HG03520 (cell line): ENCODE results near the gene SPG11.
A peak's percentile ranks its signal among the peaks of the same experiment; 100 is the strongest.
"Not testable (repeated sequence)": the region's sequence is repeated elsewhere in the genome, so short reads cannot be mapped to it uniquely, and the experiment has no call there.

Experiments used
- ATAC-seq: cut with Tn5 transposase; IDR thresholded peaks from one replicate; pipeline ENCODE4 v1.9.1; 2021; ENCODE audit warnings: mild to moderate bottlenecking, moderate library complexity; ENCODE audit not compliant: unreplicated experiment

The SPG11 gene

GRCh38 chr15:44663410-44664308 lies at the start of gene SPG11:
SPG11 (minus strand) TSS chr15:44663662; CDS start chr15:44663647, 15 bp downstream.
- peak; percentile 63 for ATAC-seq

- no peak for ATAC-seq
Measured at GRCh38 chr15:44712346-44713005, 49.0 kb upstream of the SPG11 start.

GRCh38 chr15:44711743-44712345 lies 48.4 kb upstream of the SPG11 start:
- ATAC-seq: peak; percentile 6

GRCh38 chr15:44711096-44711742 lies 47.8 kb upstream of the SPG11 start, which contains the start of the genes B2M and PATL2:
B2M (plus strand) TSS chr15:44711517; CDS start chr15:44711547, 30 bp downstream.
PATL2 (minus strand) TSS chr15:44711323; CDS start chr15:44676490, 34,833 bp downstream.
- ATAC-seq: peak; percentile 71

- ATAC-seq: no peak
Measured at GRCh38 chr15:44710236-44711095, 47.0 kb upstream of the SPG11 start.

GRCh38 chr15:44706946-44707636 lies 43.6 kb upstream of the SPG11 start:
- no peak for ATAC-seq

- no peak for ATAC-seq
Measured at GRCh38 chr15:44706401-44706800, 42.9 kb upstream of the SPG11 start.

- no peak for ATAC-seq
Measured at GRCh38 chr15:44705986-44706385, 42.5 kb upstream of the SPG11 start.

- ATAC-seq: not testable (repeated sequence)
Measured at GRCh38 chr15:44700676-44701075, 37.2 kb upstream of the SPG11 start.

- no peak for ATAC-seq
Measured at GRCh38 chr15:44698641-44699040, 35.2 kb upstream of the SPG11 start.

GRCh38 chr15:44697014-44697413 lies 33.6 kb upstream of the SPG11 start:
- ATAC-seq: no peak

GRCh38 chr15:44695294-44695693 lies 31.8 kb upstream of the SPG11 start:
- no peak for ATAC-seq

GRCh38 chr15:44694416-44694815 lies 31.0 kb upstream of the SPG11 start:
- ATAC-seq: no peak

- ATAC-seq: no peak
Measured at GRCh38 chr15:44692659-44693058, 29.2 kb upstream of the SPG11 start.

GRCh38 chr15:44690245-44690644 lies 26.8 kb upstream of the SPG11 start:
- not testable (repeated sequence) for ATAC-seq

- ATAC-seq: not testable (repeated sequence)
Measured at GRCh38 chr15:44689318-44689717, 25.9 kb upstream of the SPG11 start.

GRCh38 chr15:44682809-44683682 lies 19.6 kb upstream of the SPG11 start:
- not testable (repeated sequence) for ATAC-seq

GRCh38 chr15:44682211-44682610 lies 18.7 kb upstream of the SPG11 start:
- ATAC-seq: no peak
